Measurements from ENCODE around the gene CYP1B1.

The CYP1B1 gene

GRCh38 chr2:38057651-38058410 is 18.1 kb downstream of the CYP1B1 start:
- Mint-ChIP-seq H3K4me1 (ENCODE audit: low read depth in 2 of 2) (no peaks in the 10 kb centered on the region), H3K4me3 (no peak overlapping the region)

GRCh38 chr2:38056216-38056615 is 19.7 kb downstream of the CYP1B1 start:
- H3K36me3 Mint-ChIP-seq (ENCODE audit: insufficient read depth) = peaks cover 2% of the 10 kb centered on the region
- H3K27ac Mint-ChIP-seq = no peak overlapping the region
- no peak overlapping the region for H3K4me3 Mint-ChIP-seq
- ATAC-seq (replicated peaks) = no peak
- H3K27me3 Mint-ChIP-seq = peaks cover 37 to 43% of the 10 kb centered on the region in 2 donors
- DNase-seq = no peak
- no peaks in the 10 kb centered on the region for H3K9me3 Mint-ChIP-seq
- no peaks in the 10 kb centered on the region for H3K4me1 Mint-ChIP-seq (ENCODE audit: low read depth in 2 of 2)

More at GRCh38 chr2:38057651-38058410, 18.1 kb downstream of the CYP1B1 start:
- H3K36me3 Mint-ChIP-seq (ENCODE audit: insufficient read depth) = peaks cover 2% of the 10 kb centered on the region
- DNase-seq = no peak
- ATAC-seq (replicated peaks) = no peak
- no peak overlapping the region for H3K27ac Mint-ChIP-seq
- H3K27me3 Mint-ChIP-seq = peaks cover 45 to 55% of the 10 kb centered on the region in 2 donors
- no peaks in the 10 kb centered on the region for H3K9me3 Mint-ChIP-seq

- H3K4me3 Mint-ChIP-seq = no peak overlapping the region
- no peak for DNase-seq
- ATAC-seq (replicated peaks) = no peak
- no peaks in the 10 kb centered on the region for H3K4me1 Mint-ChIP-seq (ENCODE audit: low read depth in 2 of 2)
- H3K27me3 Mint-ChIP-seq = peaks cover 29 to 49% of the 10 kb centered on the region in 2 donors
- no peaks in the 10 kb centered on the region for H3K9me3 Mint-ChIP-seq
- H3K36me3 Mint-ChIP-seq (ENCODE audit: insufficient read depth) = no peaks in the 10 kb centered on the region
- no peak overlapping the region for H3K27ac Mint-ChIP-seq
Measured at GRCh38 chr2:38045811-38046210, 30.1 kb downstream of the CYP1B1 start.

- Mint-ChIP-seq H3K9me3 (no peaks in the 10 kb centered on the region), H3K4me3 (no peak overlapping the region), H3K36me3 (ENCODE audit: insufficient read depth) (no peaks in the 10 kb centered on the region), H3K27me3 (peaks cover 57 to 68% of the 10 kb centered on the region in 2 donors), H3K27ac (no peak overlapping the region), H3K4me1 (ENCODE audit: low read depth in 2 of 2) (peaks cover 8 to 9% of the 10 kb centered on the region in 2 donors)
- DNase-seq (no peak), ATAC-seq (replicated peaks) (no peak)
Measured at GRCh38 chr2:38039121-38039910, 36.6 kb downstream of the CYP1B1 start.

- H3K27me3 Mint-ChIP-seq = peaks cover 54 to 70% of the 10 kb centered on the region in 2 donors
- no peak overlapping the region for H3K4me3 Mint-ChIP-seq
- no peak for DNase-seq
- H3K36me3 Mint-ChIP-seq (ENCODE audit: insufficient read depth) = no peaks in the 10 kb centered on the region
- ATAC-seq (replicated peaks) = no peak
- peaks cover 8 to 9% of the 10 kb centered on the region in 2 donors for H3K4me1 Mint-ChIP-seq (ENCODE audit: low read depth in 2 of 2)
- H3K9me3 Mint-ChIP-seq = no peaks in the 10 kb centered on the region
- H3K27ac Mint-ChIP-seq = no peak overlapping the region
Measured at GRCh38 chr2:38038682-38039081, 37.3 kb downstream of the CYP1B1 start.

- ATAC-seq (replicated peaks) = no peak
- Mint-ChIP-seq H3K4me3 (peak overlapping the region; percentile 11), H3K27ac (no peak overlapping the region), H3K4me1 (ENCODE audit: low read depth in 2 of 2) (peaks cover 8 to 9% of the 10 kb centered on the region in 2 donors), H3K36me3 (ENCODE audit: insufficient read depth) (no peaks in the 10 kb centered on the region), H3K27me3 (peaks cover 47 to 73% of the 10 kb centered on the region in 2 donors), H3K9me3 (no peaks in the 10 kb centered on the region)
- no peak for DNase-seq
Measured at GRCh38 chr2:38037757-38038621, 38.0 kb downstream of the CYP1B1 start.

- peaks cover 41 to 70% of the 10 kb centered on the region in 2 donors for H3K27me3 Mint-ChIP-seq
- H3K27ac Mint-ChIP-seq = no peak overlapping the region
- DNase-seq (no peak), ATAC-seq (replicated peaks) (no peak)
- no peaks in the 10 kb centered on the region for H3K9me3 Mint-ChIP-seq
- H3K36me3 Mint-ChIP-seq (ENCODE audit: insufficient read depth) = no peaks in the 10 kb centered on the region
- peaks cover 8 to 9% of the 10 kb centered on the region in 2 donors for H3K4me1 Mint-ChIP-seq (ENCODE audit: low read depth in 2 of 2)
- H3K4me3 Mint-ChIP-seq = no peak overlapping the region
Measured at GRCh38 chr2:38037325-38037724, 38.6 kb downstream of the CYP1B1 start.

GRCh38 chr2:38035968-38036367 is 40.0 kb downstream of the CYP1B1 start:
- no peak overlapping the region for H3K27ac Mint-ChIP-seq
- no peak overlapping the region for H3K4me3 Mint-ChIP-seq
- ATAC-seq (replicated peaks) = no peak
- H3K36me3 Mint-ChIP-seq (ENCODE audit: insufficient read depth) = no peaks in the 10 kb centered on the region
- no peak for DNase-seq
- no peaks in the 10 kb centered on the region for H3K9me3 Mint-ChIP-seq
- peaks cover 47 to 65% of the 10 kb centered on the region in 2 donors for H3K27me3 Mint-ChIP-seq
- peaks cover 8 to 9% of the 10 kb centered on the region in 2 donors for H3K4me1 Mint-ChIP-seq (ENCODE audit: low read depth in 2 of 2)

- DNase-seq (no peak), ATAC-seq (replicated peaks) (no peak)
- H3K27ac Mint-ChIP-seq = no peak overlapping the region
- H3K4me3 Mint-ChIP-seq = no peak overlapping the region
- no peaks in the 10 kb centered on the region for H3K36me3 Mint-ChIP-seq (ENCODE audit: insufficient read depth)
- H3K27me3 Mint-ChIP-seq = peaks cover 45 to 57% of the 10 kb centered on the region in 2 donors
- peaks cover 8 to 9% of the 10 kb centered on the region in 2 donors for H3K4me1 Mint-ChIP-seq (ENCODE audit: low read depth in 2 of 2)
- H3K9me3 Mint-ChIP-seq = no peaks in the 10 kb centered on the region
Measured at GRCh38 chr2:38033646-38034045, 42.3 kb downstream of the CYP1B1 start.

- H3K4me3 Mint-ChIP-seq = no peak overlapping the region
- DNase-seq (no peak), ATAC-seq (replicated peaks) (no peak)
- H3K9me3 Mint-ChIP-seq = no peaks in the 10 kb centered on the region
- H3K27me3 Mint-ChIP-seq = peaks cover 40 to 53% of the 10 kb centered on the region in 2 donors
- no peaks in the 10 kb centered on the region for H3K36me3 Mint-ChIP-seq (ENCODE audit: insufficient read depth)
- H3K27ac Mint-ChIP-seq = no peak overlapping the region
- H3K4me1 Mint-ChIP-seq (ENCODE audit: low read depth in 2 of 2) = peaks cover 3% of the 10 kb centered on the region in 2 donors
Measured at GRCh38 chr2:38032946-38033345, 43.0 kb downstream of the CYP1B1 start.

- Mint-ChIP-seq H3K27ac (no peak overlapping the region), H3K36me3 (ENCODE audit: insufficient read depth) (no peaks in the 10 kb centered on the region), H3K4me3 (no peak overlapping the region), H3K9me3 (no peaks in the 10 kb centered on the region), H3K27me3 (peaks cover 29 to 32% of the 10 kb centered on the region in 2 donors), H3K4me1 (ENCODE audit: low read depth in 2 of 2) (no peaks in the 10 kb centered on the region)
- DNase-seq (no peak), ATAC-seq (replicated peaks) (no peak)
Measured at GRCh38 chr2:38030635-38031355, 45.2 kb downstream of the CYP1B1 start.

GRCh38 chr2:38029512-38029911 is 46.4 kb downstream of the CYP1B1 start:
- Mint-ChIP-seq H3K4me3 (no peak overlapping the region), H3K36me3 (ENCODE audit: insufficient read depth) (no peaks in the 10 kb centered on the region), H3K4me1 (ENCODE audit: low read depth in 2 of 2) (no peaks in the 10 kb centered on the region), H3K9me3 (no peaks in the 10 kb centered on the region), H3K27me3 (peaks cover 29 to 31% of the 10 kb centered on the region in 2 donors), H3K27ac (peak overlapping the region in 1 of 2 donors; percentile 16)
- ATAC-seq (replicated peaks) (no peak), DNase-seq (no peak)

Measured in effector memory CD8-positive, alpha-beta T cell (primary cell).